SK-N-SH (cell line): ENCODE measurements around the gene RAB3A. TPM values are rescaled to one million over a fixed set of nuclear protein-coding genes. Genes with fewer than 3 reads are reported as not detected.

Source experiments
- CTCF ChIA-PET: fragments of 300-600, 350-600 bp; formaldehyde crosslinking; extraction: SDS; loops from one replicate; lab custom pipeline; 2021; lab: Yijun Ruan, JAX
- POLR2A ChIA-PET: fragments of 350-600 bp; sonication (Branson Sonifier 250); formaldehyde crosslinking; extraction: SDS; loops from one replicate; lab custom pipeline; 2020; ENCODE audit warnings: antibody characterized with exemption, inconsistent platforms; lab: Yijun Ruan, JAX
- DNase-seq: peaks from one replicate; pipeline ENCODE4 v3.0.0; 2012
- H2AFZ ChIP-seq: fragments of 200-600 bp; sonication (generic); 2 replicates; pipeline ENCODE4 v1.8.1; 2016; ENCODE audit warnings: antibody characterized with exemption, mild to moderate bottlenecking, low read depth
- H3F3A ChIP-seq: fragments of 200-600 bp; sonication (generic); replicated peaks from 2 replicates; pipeline ENCODE3; 2016; ENCODE audit warnings: antibody characterized with exemption, mild to moderate bottlenecking; ENCODE audit not compliant: insufficient read depth
- H3K27ac ChIP-seq, 2 experiments: fragments of 200-500 bp in 1 of 2; fragments of 200-600 bp in 1 of 2; sonication (Bioruptor generic) in 1 of 2; sonication (generic), shearing (Covaris generic) in 1 of 2; 2 replicates each; pipeline versions ENCODE4 v1.5.1 to v1.6.1; 2014 to 2016; ENCODE audit warnings: low read depth in 2 of 2, inconsistent platforms in 1 of 2, low read length in 1 of 2, mild to moderate bottlenecking in 1 of 2, mixed read lengths in 1 of 2
- H3K27me3 ChIP-seq: fragments of 200-600 bp; sonication (generic), shearing (Covaris generic); 2 replicates; pipeline ENCODE4 v1.6.1; 2016; ENCODE audit warnings: mixed run types; ENCODE audit not compliant: insufficient read depth
- H3K36me3 ChIP-seq, 2 experiments: fragments of 200-500 bp in 1 of 2; fragments of 200-600 bp in 1 of 2; sonication (Bioruptor generic) in 1 of 2; sonication (generic) in 1 of 2; replicated peaks in 1 of 2; 2 replicates each; pipeline versions ENCODE3 to v1.5.1; 2014 to 2016; ENCODE audit warnings: low read length in 1 of 2, mild to moderate bottlenecking in 1 of 2; ENCODE audit not compliant: insufficient read depth in 2 of 2, control insufficient read depth in 1 of 2
- H3K4me1 ChIP-seq, 2 experiments: fragments of 200-500 bp in 1 of 2; fragments of 200-600 bp in 1 of 2; sonication (Bioruptor generic) in 1 of 2; sonication (generic), shearing (Covaris generic) in 1 of 2; 2 replicates each; pipeline versions ENCODE4 v1.5.1 to v1.6.1; 2014 to 2016; ENCODE audit warnings: low read depth in 1 of 2, low read length in 1 of 2, mixed run types in 1 of 2; ENCODE audit not compliant: insufficient read depth in 2 of 2, control insufficient read depth in 1 of 2
- H3K4me2 ChIP-seq: fragments of 200-600 bp; sonication (generic), shearing (Covaris generic); 2 replicates; pipeline ENCODE4 v1.6.1; 2017; ENCODE audit warnings: mixed run types
- H3K4me3 ChIP-seq, 2 experiments: fragments of 200-500 bp in 1 of 2; fragments of 200-600 bp in 1 of 2; sonication (Bioruptor generic) in 1 of 2; sonication (generic), shearing (Covaris generic) in 1 of 2; 2 replicates each; pipeline versions ENCODE4 v1.5.1 to v1.8.1; 2014 to 2016; ENCODE audit warnings: low read depth in 2 of 2, inconsistent platforms in 1 of 2, low read length in 1 of 2, mild to moderate bottlenecking in 1 of 2, mixed read lengths in 1 of 2, moderate library complexity in 1 of 2
- H3K79me2 ChIP-seq: fragments of 200-600 bp; sonication (generic); 2 replicates; pipeline ENCODE4 v1.8.1; 2017; ENCODE audit warnings: mild to moderate bottlenecking; ENCODE audit not compliant: insufficient read depth
- H3K9ac ChIP-seq: fragments of 200-600 bp; sonication (generic); 2 replicates; pipeline ENCODE4 v1.6.1; 2017; ENCODE audit warnings: mixed run types
- H3K9me2 ChIP-seq: fragments of 200-600 bp; sonication (generic); 2 replicates; pipeline ENCODE4 v1.6.1; 2017; ENCODE audit warnings: mixed run types
- H3K9me3 ChIP-seq: fragments of 200-600 bp; sonication (generic); 2 replicates; pipeline ENCODE4 v1.6.1; 2017; ENCODE audit warnings: mixed run types, mild to moderate bottlenecking, moderate library complexity
- H4K20me1 ChIP-seq: fragments of 200-600 bp; sonication (generic); 2 replicates; pipeline ENCODE4 v1.6.1; 2017; ENCODE audit warnings: mild to moderate bottlenecking, mixed run types; ENCODE audit not compliant: insufficient read depth
- EP300 ChIP-seq, 2 experiments: IDR thresholded peaks; 2 replicates each; pipeline versions ENCODE4 v1.4.0 to v1.6.1; 2012; ENCODE audit warnings: borderline replicate concordance in 1 of 2, low read depth in 1 of 2, low read length in 1 of 2
- GATA2 ChIP-seq: sonication (generic); formaldehyde crosslinking; IDR thresholded peaks from 2 replicates; pipeline ENCODE4 v1.5.0; 2020; ENCODE audit warnings: mild to moderate bottlenecking, missing genetic modification reagents
- JUND ChIP-seq: IDR thresholded peaks from 2 replicates; pipeline ENCODE4 v1.4.0; 2012
- MXI1 ChIP-seq: IDR thresholded peaks from 2 replicates; pipeline ENCODE4 v1.6.1; 2012; ENCODE audit warnings: mild to moderate bottlenecking, low read depth, low read length, improper control_type of control experiment
- NFIC ChIP-seq: IDR thresholded peaks from 2 replicates; pipeline ENCODE4 v1.4.0; 2012; ENCODE audit warnings: borderline replicate concordance
- NRF1 ChIP-seq: IDR thresholded peaks from 2 replicates; pipeline ENCODE4 v1.6.1; 2012; ENCODE audit warnings: low read depth, mild to moderate bottlenecking, low read length
- POLR2AphosphoS5 ChIP-seq: IDR thresholded peaks from 2 replicates; pipeline ENCODE4 v1.6.1; 2012; ENCODE audit warnings: low read depth, low read length
- RAD21 ChIP-seq: IDR thresholded peaks from 2 replicates; pipeline ENCODE4 v1.6.1; 2012; ENCODE audit warnings: mild to moderate bottlenecking, low read length
- RCOR1 ChIP-seq: fragments of 150-350 bp; IDR thresholded peaks from 2 replicates; pipeline ENCODE4 v1.6.1; 2017; ENCODE audit warnings: antibody characterized with exemption, low read length
- SMC3 ChIP-seq: IDR thresholded peaks from 2 replicates; pipeline ENCODE4 v1.6.1; 2012; ENCODE audit warnings: low read depth, low read length, improper control_type of control experiment
- TCF12 ChIP-seq: IDR thresholded peaks from 2 replicates; pipeline ENCODE4 v1.4.0; 2012
- TEAD4 ChIP-seq: IDR thresholded peaks from 2 replicates; pipeline ENCODE4 v1.4.0; 2012; ENCODE audit warnings: mild to moderate bottlenecking, borderline replicate concordance; ENCODE audit not compliant: insufficient read depth
- YY1 ChIP-seq: IDR thresholded peaks from 2 replicates; pipeline ENCODE4 v1.4.0; 2012; ENCODE audit warnings: low read depth, mild to moderate bottlenecking
- WGBS: methylation state at CpG from one replicate; pipeline ENCODE4 v1.1.6; 2017; ENCODE audit warnings: low lambda C conversion rate; 5-methylcytosine and 5-hydroxymethylcytosine counted together
- polyA plus RNA-seq, 3 experiments: library from polyadenylated mRNA; depleted of rRNA; stranded (reverse); fragments of >200 nt; gene quantifications; 2 replicates each; pipeline ENCODE4 v1.2.3, GENCODE V29; 2012
- TF ChIP-seq, protein P1 (sequence below): fragments of 150-350 bp; IDR thresholded peaks from 2 replicates; pipeline ENCODE4 v1.6.1; 2017; ENCODE audit warnings: antibody characterized with exemption, low read length, low read depth, borderline replicate concordance
- TF ChIP-seq, protein P2 (sequence below): IDR thresholded peaks from 2 replicates; pipeline ENCODE4 v1.4.0; 2012; ENCODE audit warnings: low read depth, borderline replicate concordance
- TF ChIP-seq, protein P3 (sequence below): fragments of 150-350 bp; IDR thresholded peaks from 2 replicates; pipeline ENCODE4 v1.6.1; 2016; ENCODE audit warnings: mild to moderate bottlenecking, low read depth, low read length
- TF ChIP-seq, protein P4 (sequence below): IDR thresholded peaks from 2 replicates; pipeline ENCODE4; 2012

RAB3A gene
- polyA plus RNA-seq, 1 of the 3 experiments (the other 2 are of a cell fraction) = 9.7 TPM

DNA sequence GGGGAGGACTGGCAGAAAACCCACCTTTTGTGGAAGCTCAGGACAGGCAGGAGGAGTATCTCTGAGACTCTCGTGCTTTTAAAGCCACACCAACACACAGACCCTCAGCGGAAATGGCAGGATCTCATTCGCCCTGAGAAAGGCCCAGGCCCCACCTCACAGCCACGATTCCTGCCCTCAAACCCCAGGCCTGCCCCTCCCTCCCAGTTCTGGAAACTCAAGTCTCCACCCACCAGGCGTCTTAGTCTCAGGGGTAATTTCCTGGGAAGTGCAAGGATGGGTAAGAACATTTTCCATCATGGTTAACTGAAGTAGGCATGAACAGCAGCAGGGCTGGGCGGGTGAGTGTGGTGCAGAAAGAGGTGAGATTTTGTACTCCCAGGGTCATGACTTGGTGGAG, 30.4 kb upstream of the RAB3A start:
- DNase-seq = no peak
- TF ChIP-seq, protein P1, sequence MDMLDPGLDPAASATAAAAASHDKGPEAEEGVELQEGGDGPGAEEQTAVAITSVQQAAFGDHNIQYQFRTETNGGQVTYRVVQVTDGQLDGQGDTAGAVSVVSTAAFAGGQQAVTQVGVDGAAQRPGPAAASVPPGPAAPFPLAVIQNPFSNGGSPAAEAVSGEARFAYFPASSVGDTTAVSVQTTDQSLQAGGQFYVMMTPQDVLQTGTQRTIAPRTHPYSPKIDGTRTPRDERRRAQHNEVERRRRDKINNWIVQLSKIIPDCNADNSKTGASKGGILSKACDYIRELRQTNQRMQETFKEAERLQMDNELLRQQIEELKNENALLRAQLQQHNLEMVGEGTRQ = no peak
- TF ChIP-seq TCF12 = no peak
- TF ChIP-seq MXI1 = no peak
- no peak for TF ChIP-seq NFIC
- no peak for TF ChIP-seq POLR2AphosphoS5
- TF ChIP-seq GATA2 (CRISPR knock-in tag) = no peak
- TF ChIP-seq, protein P2, sequence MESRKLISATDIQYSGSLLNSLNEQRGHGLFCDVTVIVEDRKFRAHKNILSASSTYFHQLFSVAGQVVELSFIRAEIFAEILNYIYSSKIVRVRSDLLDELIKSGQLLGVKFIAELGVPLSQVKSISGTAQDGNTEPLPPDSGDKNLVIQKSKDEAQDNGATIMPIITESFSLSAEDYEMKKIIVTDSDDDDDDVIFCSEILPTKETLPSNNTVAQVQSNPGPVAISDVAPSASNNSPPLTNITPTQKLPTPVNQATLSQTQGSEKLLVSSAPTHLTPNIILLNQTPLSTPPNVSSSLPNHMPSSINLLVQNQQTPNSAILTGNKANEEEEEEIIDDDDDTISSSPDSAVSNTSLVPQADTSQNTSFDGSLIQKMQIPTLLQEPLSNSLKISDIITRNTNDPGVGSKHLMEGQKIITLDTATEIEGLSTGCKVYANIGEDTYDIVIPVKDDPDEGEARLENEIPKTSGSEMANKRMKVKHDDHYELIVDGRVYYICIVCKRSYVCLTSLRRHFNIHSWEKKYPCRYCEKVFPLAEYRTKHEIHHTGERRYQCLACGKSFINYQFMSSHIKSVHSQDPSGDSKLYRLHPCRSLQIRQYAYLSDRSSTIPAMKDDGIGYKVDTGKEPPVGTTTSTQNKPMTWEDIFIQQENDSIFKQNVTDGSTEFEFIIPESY = no peak
- TF ChIP-seq RCOR1 = no peak
- TF ChIP-seq TEAD4 = no peak
- TF ChIP-seq SMC3 = no peak
- TF ChIP-seq YY1 = no peak
- TF ChIP-seq, protein P3, sequence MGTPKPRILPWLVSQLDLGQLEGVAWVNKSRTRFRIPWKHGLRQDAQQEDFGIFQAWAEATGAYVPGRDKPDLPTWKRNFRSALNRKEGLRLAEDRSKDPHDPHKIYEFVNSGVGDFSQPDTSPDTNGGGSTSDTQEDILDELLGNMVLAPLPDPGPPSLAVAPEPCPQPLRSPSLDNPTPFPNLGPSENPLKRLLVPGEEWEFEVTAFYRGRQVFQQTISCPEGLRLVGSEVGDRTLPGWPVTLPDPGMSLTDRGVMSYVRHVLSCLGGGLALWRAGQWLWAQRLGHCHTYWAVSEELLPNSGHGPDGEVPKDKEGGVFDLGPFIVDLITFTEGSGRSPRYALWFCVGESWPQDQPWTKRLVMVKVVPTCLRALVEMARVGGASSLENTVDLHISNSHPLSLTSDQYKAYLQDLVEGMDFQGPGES = no peak
- TF ChIP-seq RAD21 = no peak
- TF ChIP-seq, protein P4, sequence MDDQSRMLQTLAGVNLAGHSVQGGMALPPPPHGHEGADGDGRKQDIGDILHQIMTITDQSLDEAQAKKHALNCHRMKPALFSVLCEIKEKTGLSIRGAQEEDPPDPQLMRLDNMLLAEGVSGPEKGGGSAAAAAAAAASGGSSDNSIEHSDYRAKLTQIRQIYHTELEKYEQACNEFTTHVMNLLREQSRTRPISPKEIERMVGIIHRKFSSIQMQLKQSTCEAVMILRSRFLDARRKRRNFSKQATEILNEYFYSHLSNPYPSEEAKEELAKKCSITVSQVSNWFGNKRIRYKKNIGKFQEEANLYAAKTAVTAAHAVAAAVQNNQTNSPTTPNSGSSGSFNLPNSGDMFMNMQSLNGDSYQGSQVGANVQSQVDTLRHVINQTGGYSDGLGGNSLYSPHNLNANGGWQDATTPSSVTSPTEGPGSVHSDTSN = no peak
- no peak for TF ChIP-seq NRF1
- TF ChIP-seq JUND = no peak
- no peak for TF ChIP-seq EP300 (IDR thresholded peaks at IDR 0.05; ENCODE audit: borderline replicate concordance in 1 of 2, low read depth in 1 of 2, low read length in 1 of 2)
- H3K4me3 ChIP-seq = no peak overlapping the region
- 28% methylated on average over 4 of the region's 6 CpGs for WGBS
- no peaks in the 10 kb centered on the region for H3F3A ChIP-seq
- H3K27me3 ChIP-seq = no peaks in the 10 kb centered on the region
- H3K4me2 ChIP-seq = no peak overlapping the region
- no peak overlapping the region for H3K9ac ChIP-seq
- H2AFZ ChIP-seq = no peak overlapping the region
- H3K9me2 ChIP-seq = no peaks in the 10 kb centered on the region
- H3K36me3 ChIP-seq = no peaks in the 10 kb centered on the region
- no peaks in the 10 kb centered on the region for H4K20me1 ChIP-seq
- ChIA-PET CTCF (interaction anchor here (1.5 to 4.6 kb wide), 7 partner anchors 10 to 45 kb away, joined by 5 to 82 read pairs (median 46); partner anchors contain the start of gene RAB3A), POLR2A (no interaction called here)
- no peaks in the 10 kb centered on the region for H3K79me2 ChIP-seq
- H3K4me1 ChIP-seq = peaks cover 0 to 11% of the 10 kb centered on the region in 2 experiments; a peak in 1 of 4 replicates
- no peak overlapping the region for H3K27ac ChIP-seq
- no peaks in the 10 kb centered on the region for H3K9me3 ChIP-seq
